Endothelial cell of umbilical vein (primary cell): Measurements from ENCODE around the gene KANK3.

ENCODE experiments used
- CTCF ChIP-seq, 2 donors: IDR thresholded peaks; 1 replicate in 1 of 2; 2 replicates in 1 of 2; pipeline ENCODE4 v1.5.1; 2011; ENCODE audit warnings: low read length in 2 of 2, mild to moderate bottlenecking in 2 of 2, moderate library complexity in 2 of 2, control low read depth in 1 of 2, inconsistent platforms in 1 of 2, low read depth in 1 of 2; ENCODE audit not compliant: insufficient read depth in 1 of 2; ENCODE audit errors: extremely low read depth in 1 of 2
- EZH2 ChIP-seq: IDR thresholded peaks from 2 replicates; pipeline ENCODE4 v1.6.1; 2012; ENCODE audit warnings: borderline replicate concordance, low read depth, mild to moderate bottlenecking, moderate library complexity, low read length, inconsistent platforms; ENCODE audit not compliant: severe bottlenecking
- FOS ChIP-seq: IDR thresholded peaks from 2 replicates; pipeline ENCODE4 v1.6.1; 2011; ENCODE audit warnings: mild to moderate bottlenecking, low read length, moderate library complexity, borderline replicate concordance; ENCODE audit not compliant: insufficient read depth
- GATA2 ChIP-seq: IDR thresholded peaks from 2 replicates; pipeline ENCODE4 v1.7.0; 2011; ENCODE audit warnings: low read depth, mild to moderate bottlenecking, moderate library complexity, mixed read lengths, low read length; ENCODE audit not compliant: insufficient read length, insufficient read depth
- POLR2A ChIP-seq: IDR thresholded peaks from 2 replicates; pipeline ENCODE4 v1.6.1; 2012; ENCODE audit warnings: low read depth, mild to moderate bottlenecking, control low read depth, low read length
- POLR2AphosphoS5 ChIP-seq: IDR thresholded peaks from 2 replicates; pipeline ENCODE4 v1.6.1; 2012; ENCODE audit warnings: low read depth, mild to moderate bottlenecking, control low read depth, low read length, moderate library complexity; ENCODE audit not compliant: insufficient read depth
- TF ChIP-seq, protein P1 (sequence below): IDR thresholded peaks from 2 replicates; pipeline ENCODE4 v1.6.1; 2011; ENCODE audit not compliant: insufficient read depth, insufficient read length

DNA sequence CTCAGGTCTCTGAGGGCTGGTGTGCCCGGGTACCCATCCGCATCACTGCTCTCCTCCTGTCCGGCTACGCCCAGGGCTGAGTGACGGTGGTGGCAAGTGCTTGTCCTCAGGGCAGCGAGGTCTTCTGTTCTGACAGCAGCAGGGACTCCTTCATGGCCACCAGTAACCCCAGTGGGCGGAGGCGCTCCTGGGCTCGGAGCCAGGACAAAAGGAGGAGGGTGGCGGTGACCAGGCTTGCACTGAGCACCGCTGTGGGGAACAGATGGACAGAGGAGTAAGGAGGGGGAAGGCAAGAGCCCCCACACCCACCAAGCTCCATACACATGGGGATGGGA, 40.7 kb downstream of the KANK3 start:
- TF ChIP-seq CTCF (IDR thresholded peaks at IDR 0.05; ENCODE audit: extremely low read depth in 1 of 2, insufficient read depth in 1 of 2, low read depth in 1 of 2, low read length in 2 of 2) (no peak), EZH2 (no peak), POLR2A (no peak), FOS (no peak), POLR2AphosphoS5 (no peak), GATA2 (no peak)
- TF ChIP-seq, protein P1, sequence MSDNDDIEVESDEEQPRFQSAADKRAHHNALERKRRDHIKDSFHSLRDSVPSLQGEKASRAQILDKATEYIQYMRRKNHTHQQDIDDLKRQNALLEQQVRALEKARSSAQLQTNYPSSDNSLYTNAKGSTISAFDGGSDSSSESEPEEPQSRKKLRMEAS: no peak
